Stimulated activated CD8-positive, alpha-beta memory T cell treated with anti-CD3 and anti-CD28 coated beads, Interleukin-12 subunit alpha, Interleukin-12 subunit beta, amount 100 ng/mL, for 4 hours (primary cell): ENCODE data around the gene CSTF3.
A peak's percentile ranks its signal among the peaks of the same experiment; 100 is the strongest.
"Not testable (repeated sequence)": the region's sequence is repeated elsewhere in the genome, so short reads cannot be mapped to it uniquely, and the experiment has no call there.

Experiments
- DNase-seq: peaks from one replicate; pipeline ENCODE4 v3.0.0-alpha.2; 2020; ENCODE audit warnings: low read depth

The CSTF3 gene

GRCh38 chr11:33161120-33162005 lies at the start of gene CSTF3:
TSS of gene CSTF3 (minus strand) at chr11:33161480. CDS start at chr11:33161325, 155 bp downstream.
- DNase-seq, result peak; percentile 89

GRCh38 chr11:33208150-33208549 lies 46.9 kb upstream of the CSTF3 start:
- no peak for DNase-seq

- no peak for DNase-seq
These were observed 46.2 kb upstream of the CSTF3 start for GRCh38 chr11:33207408-33207985.

- no peak for DNase-seq
These were observed 36.8 kb upstream of the CSTF3 start for GRCh38 chr11:33197915-33198727.

GRCh38 chr11:33195462-33196173 lies 34.3 kb upstream of the CSTF3 start:
- DNase-seq, result no peak

- no peak for DNase-seq
These were observed 33.2 kb upstream of the CSTF3 start for GRCh38 chr11:33194455-33194854.

- DNase-seq, result no peak
These were observed 30.2 kb upstream of the CSTF3 start for GRCh38 chr11:33191467-33191866.

- no peak for DNase-seq
These were observed 26.9 kb upstream of the CSTF3 start for GRCh38 chr11:33187998-33188722.

- no peak for DNase-seq
These were observed 24.5 kb upstream of the CSTF3 start for GRCh38 chr11:33185756-33186155.

- DNase-seq, result no peak
These were observed 21.1 kb upstream of the CSTF3 start for GRCh38 chr11:33182246-33182878.

GRCh38 chr11:33179348-33179803 lies 18.1 kb upstream of the CSTF3 start:
- no peak for DNase-seq

GRCh38 chr11:33178443-33179180 lies 17.3 kb upstream of the CSTF3 start:
- no peak for DNase-seq

- no peak for DNase-seq
These were observed 16.5 kb upstream of the CSTF3 start for GRCh38 chr11:33177676-33178336.

- DNase-seq, result not testable (repeated sequence)
These were observed 15.5 kb upstream of the CSTF3 start for GRCh38 chr11:33176760-33177159.

GRCh38 chr11:33172996-33173395 lies 11.7 kb upstream of the CSTF3 start:
- no peak for DNase-seq

- DNase-seq, result no peak
These were observed 11.1 kb upstream of the CSTF3 start for GRCh38 chr11:33172345-33172744.

- DNase-seq, result no peak
These were observed 10.0 kb upstream of the CSTF3 start for GRCh38 chr11:33171251-33171650.

GRCh38 chr11:33168709-33169200 lies 7.5 kb upstream of the CSTF3 start:
- DNase-seq, result no peak

GRCh38 chr11:33162831-33163230 lies 1.6 kb upstream of the CSTF3 start:
- no peak for DNase-seq
